GM19193 (cell line): Measurements from ENCODE around the gene TIMM21.

ENCODE experiments used
- POLR2A ChIP-seq: IDR thresholded peaks from 4 replicates; pipeline ENCODE4 v1.6.1; 2011; ENCODE audit not compliant: insufficient read depth, insufficient read length; ENCODE audit errors: extremely low read depth

TIMM21 gene

DNA sequence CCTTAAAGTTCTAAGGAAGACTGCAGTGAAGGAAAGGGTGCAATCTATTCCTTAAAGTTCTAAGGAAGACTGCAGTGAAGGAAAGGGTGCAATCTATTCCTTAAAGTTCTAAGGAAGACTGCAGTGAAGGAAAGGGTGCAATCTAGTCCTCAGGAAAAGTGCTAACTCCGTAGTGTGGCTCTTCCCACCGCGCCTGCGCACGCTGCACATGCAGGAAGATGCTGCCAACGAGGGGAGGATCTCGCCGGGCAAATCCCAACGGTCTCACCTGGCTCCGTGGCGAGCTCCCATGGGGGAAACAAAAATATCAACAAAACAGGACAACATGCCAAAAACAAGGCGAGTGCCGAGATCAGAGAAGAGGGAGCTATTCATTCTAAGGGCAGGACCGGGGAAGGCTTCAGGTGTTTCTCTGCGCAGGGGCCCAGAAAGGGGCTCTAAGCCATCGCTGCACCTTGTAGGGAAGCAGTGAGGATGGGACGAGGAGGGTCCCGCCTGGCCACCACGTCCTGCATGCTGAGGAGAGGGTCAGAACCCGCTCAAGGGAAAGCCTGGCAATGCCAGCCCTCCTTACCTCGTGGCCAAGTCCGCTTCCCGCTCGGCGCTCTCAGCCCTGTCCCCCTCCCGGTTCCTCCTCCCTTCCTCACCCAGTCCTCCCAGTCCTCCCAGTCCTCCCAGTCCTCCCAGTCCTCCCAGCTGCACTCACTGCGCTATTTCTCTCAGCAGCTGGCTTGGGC, 24.5 kb downstream of the TIMM21 start:
- TF ChIP-seq POLR2A = no peak

- TF ChIP-seq POLR2A = no peak
Measured at GRCh38 chr18:74173434-74173750, 25.1 kb downstream of the TIMM21 start.

DNA sequence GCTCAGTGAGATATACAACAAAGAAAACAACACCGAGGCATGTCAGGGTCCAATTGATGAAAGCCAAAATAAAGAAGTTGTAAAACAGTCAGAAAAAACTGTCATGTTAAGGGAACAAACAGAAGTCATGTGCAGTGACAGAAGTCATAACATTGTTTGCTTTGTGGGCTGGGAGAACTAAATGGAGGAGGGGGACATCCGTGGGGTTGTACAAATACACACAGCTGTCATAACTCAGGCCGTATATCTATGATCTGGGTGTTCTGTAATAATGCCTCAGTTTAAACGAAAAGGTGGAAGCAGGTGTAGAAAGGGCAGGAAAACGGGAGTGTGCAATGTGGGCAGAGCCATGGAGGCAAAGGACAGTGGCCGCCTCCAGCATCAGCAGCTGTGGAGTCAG, 27.3 kb downstream of the TIMM21 start:
- no peak for TF ChIP-seq POLR2A

GRCh38 chr18:74178884-74179283, 30.6 kb downstream of the TIMM21 start:
- no peak for TF ChIP-seq POLR2A

DNA sequence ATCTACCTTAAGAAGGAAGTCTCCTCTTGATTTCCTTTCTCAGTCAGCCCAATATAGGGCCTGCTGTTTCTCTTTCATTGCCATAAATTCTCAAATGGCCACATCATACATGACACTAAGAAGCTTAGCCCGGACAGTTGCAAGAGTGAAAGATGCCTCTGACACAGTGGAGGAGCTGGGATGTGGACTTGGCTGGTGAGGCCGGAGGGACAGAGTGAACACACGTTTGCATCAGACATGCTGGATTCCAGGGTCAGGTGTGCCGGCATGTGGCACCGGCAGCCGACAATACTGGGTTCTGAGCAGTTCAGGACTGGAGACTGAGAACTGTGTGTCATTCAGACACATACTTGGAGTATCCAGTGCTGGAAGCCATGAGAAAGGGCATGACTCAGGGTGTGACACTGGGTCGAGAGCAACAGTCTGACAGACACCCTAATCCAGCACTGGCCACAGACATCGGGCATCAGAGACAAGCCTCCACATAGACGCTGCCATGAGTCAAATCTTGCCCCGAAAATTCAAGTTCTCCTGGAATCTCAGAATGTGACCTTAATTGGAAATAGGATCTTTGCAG, 31.4 kb downstream of the TIMM21 start:
- no peak for TF ChIP-seq POLR2A

- TF ChIP-seq POLR2A = no peak
Measured at GRCh38 chr18:74182335-74182734, 34.0 kb downstream of the TIMM21 start.

- no peak for TF ChIP-seq POLR2A
Measured at GRCh38 chr18:74183130-74183529, 34.8 kb downstream of the TIMM21 start.

DNA sequence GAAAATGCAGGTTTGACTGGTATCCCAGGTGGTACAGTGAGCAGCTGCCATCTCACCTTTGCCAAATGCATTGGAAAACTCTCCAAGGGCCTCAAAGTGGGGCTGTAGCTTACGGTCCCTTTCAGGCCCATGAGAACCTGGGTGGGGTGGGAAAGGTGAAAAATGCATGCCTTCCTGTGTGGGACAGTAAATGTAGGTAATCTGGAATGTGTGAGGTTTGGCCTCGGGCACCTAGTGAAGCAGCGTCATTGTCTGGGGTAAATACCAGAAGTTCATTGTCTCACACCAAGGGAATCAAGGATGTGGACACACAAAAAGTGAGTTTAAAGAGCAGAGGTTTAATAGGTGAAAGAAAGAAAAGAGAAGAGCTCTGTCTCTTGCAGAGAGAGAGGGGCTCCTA, 36.6 kb downstream of the TIMM21 start:
- TF ChIP-seq POLR2A = no peak

- no peak for TF ChIP-seq POLR2A
Measured at GRCh38 chr18:74185860-74186259, 37.5 kb downstream of the TIMM21 start.

DNA sequence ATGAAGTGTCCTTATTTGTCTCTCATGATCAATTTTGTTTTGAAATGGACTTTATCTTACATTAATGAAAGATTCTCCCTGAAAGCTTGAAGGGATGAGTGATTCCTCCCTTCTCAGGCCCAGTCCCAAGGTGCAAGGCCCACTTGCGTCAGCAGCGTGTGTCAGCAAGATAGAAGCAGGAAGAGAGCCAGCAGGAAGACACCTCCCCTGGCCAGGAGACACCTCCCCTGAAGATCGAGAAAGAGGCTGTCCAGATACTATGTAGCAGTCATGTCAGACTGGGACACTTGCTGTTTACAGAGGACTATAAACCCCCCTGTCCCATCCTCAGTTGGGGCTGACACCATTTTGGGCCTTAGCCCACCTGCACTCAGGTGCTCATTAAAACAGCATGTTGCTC, 38.3 kb downstream of the TIMM21 start:
- TF ChIP-seq POLR2A = no peak

DNA sequence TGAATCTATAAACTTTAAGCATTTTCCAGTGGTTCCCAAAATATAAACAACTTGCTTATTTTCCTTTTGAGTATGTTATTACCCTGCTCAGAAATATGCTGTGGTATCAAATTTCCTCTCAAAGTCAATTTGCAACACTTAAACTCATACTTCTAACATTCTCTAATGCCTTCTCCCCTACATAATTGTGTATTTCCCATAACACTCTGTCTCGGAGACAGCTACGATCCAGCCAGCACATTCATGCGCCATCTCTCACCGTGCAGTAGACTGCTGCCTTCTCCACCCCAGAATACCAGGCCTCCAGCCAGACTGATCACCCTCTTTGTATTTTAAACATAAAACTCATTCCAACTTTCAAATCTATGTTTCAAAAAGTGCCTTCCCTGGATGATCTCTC, 41.8 kb downstream of the TIMM21 start:
- TF ChIP-seq POLR2A = no peak

DNA sequence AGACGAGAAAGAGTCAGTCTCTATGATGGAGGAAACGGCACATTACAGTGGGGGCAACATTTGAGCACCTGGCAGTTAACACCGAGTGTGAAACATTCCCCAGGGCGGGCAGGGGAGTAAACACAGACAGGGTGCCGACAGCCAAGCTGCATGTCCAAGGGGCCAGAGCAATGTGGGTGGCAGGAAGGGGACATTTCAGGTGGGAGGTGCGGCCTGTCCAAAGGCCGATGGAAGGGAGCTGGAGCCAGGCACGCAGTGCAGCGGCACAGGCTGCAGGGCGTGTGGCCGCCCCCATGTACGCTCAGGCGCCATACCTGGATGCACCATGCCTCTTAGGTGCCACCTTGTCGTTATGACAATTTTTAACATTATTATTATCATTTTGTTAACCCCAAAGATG, 43.3 kb downstream of the TIMM21 start:
- TF ChIP-seq POLR2A = no peak

GRCh38 chr18:74194691-74195090, 46.4 kb downstream of the TIMM21 start:
- TF ChIP-seq POLR2A = no peak

DNA sequence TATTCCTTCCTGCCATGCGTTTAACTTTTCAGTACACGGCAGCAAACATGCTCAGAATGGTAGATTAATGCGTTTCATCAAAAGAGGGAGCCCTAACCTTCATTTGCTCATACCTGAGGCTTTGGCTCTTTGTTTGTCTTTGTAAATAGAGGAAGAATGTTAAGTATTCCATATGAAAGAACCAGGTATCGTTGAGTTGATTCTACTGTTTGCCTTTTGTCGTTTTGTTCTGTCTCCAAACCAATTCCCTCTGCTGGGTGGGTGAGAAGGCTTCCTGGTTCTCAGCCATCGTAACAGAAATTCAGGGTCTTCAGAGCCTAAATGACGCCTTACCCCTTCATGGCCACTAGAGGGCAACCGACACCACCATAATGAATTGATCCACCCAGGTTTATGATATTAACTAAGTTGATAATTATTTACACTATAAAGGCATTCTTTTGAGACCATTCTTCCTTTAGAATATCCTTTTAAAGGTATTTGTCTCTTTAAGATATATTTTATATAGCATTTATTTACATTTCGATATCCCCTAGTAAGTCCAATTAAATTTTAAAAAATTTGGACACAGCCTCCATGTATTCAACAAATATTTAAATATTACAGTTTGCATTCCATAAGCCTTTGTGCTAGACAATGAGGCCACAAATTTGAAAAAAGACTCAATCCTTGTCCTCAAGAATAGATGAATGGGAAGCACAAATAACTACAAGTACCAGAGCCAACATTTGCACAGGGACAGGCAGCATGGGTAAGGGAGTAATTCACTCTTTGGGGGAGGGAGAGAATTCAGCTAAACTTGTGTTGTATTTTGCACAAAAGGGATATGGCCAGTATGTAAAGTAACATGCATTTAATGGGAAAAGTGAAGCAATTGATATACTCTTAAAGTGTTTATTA, 48.1 kb downstream of the TIMM21 start:
- no peak for TF ChIP-seq POLR2A

DNA sequence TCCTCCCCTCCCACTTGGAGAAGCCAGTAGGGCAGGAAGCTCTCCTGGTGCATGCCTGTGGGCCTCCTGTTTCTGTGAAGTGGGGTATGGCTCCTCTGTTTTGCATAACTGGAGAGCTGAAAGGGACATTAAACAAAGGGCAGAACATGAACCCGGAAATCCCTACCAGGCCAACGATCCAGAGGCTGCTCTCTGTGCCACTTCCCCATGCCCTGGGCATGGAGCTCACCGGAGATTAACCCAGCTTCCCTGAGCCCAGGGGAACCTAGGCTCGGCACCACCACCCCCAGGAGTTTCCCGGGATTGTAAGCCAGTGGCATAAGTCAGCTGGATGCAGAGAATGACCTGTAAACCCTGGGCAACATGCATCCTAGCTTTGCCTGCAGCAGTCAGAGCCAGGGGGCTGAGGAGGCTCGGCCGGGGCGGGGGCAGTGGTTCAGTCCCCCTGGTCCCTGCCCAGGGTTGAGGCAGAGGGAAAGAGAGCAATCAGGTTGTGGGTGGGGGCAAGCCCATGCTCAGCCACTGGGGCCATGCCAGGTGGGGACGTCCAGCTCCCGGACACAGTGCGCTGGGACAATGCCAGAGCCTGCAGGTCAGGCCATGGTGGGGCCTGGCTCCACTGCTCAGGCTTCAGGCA, 49.5 kb downstream of the TIMM21 start:
- TF ChIP-seq POLR2A = no peak
